Neutrophil (primary cell): ENCODE results near the gene NCOA5.

ENCODE experiments used
- H3K27ac ChIP-seq: fragments of 200-600 bp; sonication (generic); 2 replicates; pipeline ENCODE4 v1.5.1; 2016; ENCODE audit warnings: mild to moderate bottlenecking, moderate library complexity
- H3K27me3 ChIP-seq: fragments of 200-600 bp; sonication (generic); 2 replicates; pipeline ENCODE4 v1.6.0; 2016; ENCODE audit warnings: mild to moderate bottlenecking
- H3K36me3 ChIP-seq: fragments of 200-600 bp; sonication (generic); 2 replicates; pipeline ENCODE4 v1.5.1; 2017
- H3K4me1 ChIP-seq, 2 experiments: fragments of 200-600 bp in 1 of 2; sonication (generic) in 1 of 2; 1 replicate in 1 of 2; 2 replicates in 1 of 2; pipeline versions ENCODE4 v1.5.1 to v1.6.1; 2013 to 2016; ENCODE audit warnings: low read depth in 1 of 2, low read length in 1 of 2, mild to moderate bottlenecking in 1 of 2, moderate library complexity in 1 of 2; ENCODE audit not compliant: control insufficient read depth in 1 of 2, insufficient read depth in 1 of 2
- H3K4me3 ChIP-seq, 2 experiments: fragments of 200-600 bp in 1 of 2; sonication (generic) in 1 of 2; 1 replicate in 1 of 2; 2 replicates in 1 of 2; pipeline ENCODE4 v1.5.1; 2013 to 2016; ENCODE audit warnings: low read depth in 1 of 2, low read length in 1 of 2, mild to moderate bottlenecking in 1 of 2, moderate library complexity in 1 of 2
- H3K9me3 ChIP-seq: fragments of 200-600 bp; sonication (generic); 2 replicates; pipeline ENCODE4 v1.5.1; 2016
- TF ChIP-seq, protein P1 (sequence below): fragments of 200-600 bp; sonication (generic); IDR thresholded peaks from 2 replicates; pipeline ENCODE4 v1.5.1; 2016; ENCODE audit warnings: antibody characterized with exemption

The NCOA5 gene

GRCh38 chr20:46073443-46073842, 16.3 kb downstream of the NCOA5 start:
- Histone ChIP-seq H3K4me3 (no peak overlapping the region), H3K27ac (no peak overlapping the region), H3K27me3 (no peaks in the 10 kb centered on the region), H3K9me3 (no peaks in the 10 kb centered on the region), H3K4me1 (no peaks in the 10 kb centered on the region), H3K36me3 (peaks cover 54% of the 10 kb centered on the region)
- TF ChIP-seq, protein P1, sequence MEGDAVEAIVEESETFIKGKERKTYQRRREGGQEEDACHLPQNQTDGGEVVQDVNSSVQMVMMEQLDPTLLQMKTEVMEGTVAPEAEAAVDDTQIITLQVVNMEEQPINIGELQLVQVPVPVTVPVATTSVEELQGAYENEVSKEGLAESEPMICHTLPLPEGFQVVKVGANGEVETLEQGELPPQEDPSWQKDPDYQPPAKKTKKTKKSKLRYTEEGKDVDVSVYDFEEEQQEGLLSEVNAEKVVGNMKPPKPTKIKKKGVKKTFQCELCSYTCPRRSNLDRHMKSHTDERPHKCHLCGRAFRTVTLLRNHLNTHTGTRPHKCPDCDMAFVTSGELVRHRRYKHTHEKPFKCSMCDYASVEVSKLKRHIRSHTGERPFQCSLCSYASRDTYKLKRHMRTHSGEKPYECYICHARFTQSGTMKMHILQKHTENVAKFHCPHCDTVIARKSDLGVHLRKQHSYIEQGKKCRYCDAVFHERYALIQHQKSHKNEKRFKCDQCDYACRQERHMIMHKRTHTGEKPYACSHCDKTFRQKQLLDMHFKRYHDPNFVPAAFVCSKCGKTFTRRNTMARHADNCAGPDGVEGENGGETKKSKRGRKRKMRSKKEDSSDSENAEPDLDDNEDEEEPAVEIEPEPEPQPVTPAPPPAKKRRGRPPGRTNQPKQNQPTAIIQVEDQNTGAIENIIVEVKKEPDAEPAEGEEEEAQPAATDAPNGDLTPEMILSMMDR = no peak

DNA sequence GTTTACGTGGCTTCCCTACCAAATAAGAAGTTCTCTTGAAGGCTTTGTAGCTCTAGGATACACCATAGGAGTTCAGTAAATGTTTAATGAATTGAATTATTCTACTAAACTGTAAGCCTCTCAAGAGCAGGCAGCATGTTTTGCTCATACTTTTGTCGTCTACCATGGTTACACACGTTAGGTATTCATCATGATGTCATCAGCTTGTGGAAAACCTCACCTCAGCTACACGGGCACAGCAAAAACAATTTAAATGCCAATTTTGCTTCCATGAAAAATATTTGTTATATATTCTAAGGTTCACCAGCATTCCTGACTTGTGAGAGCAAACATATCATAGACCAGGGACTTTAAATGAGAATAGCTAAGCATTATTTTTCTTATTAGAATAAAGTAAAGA, 16.7 kb downstream of the NCOA5 start:
- no peaks in the 10 kb centered on the region for H3K27me3 ChIP-seq
- H3K27ac ChIP-seq = no peak overlapping the region
- no peaks in the 10 kb centered on the region for H3K4me1 ChIP-seq
- no peaks in the 10 kb centered on the region for H3K9me3 ChIP-seq
- TF ChIP-seq, protein P1 = no peak
- H3K4me3 ChIP-seq = no peak overlapping the region
- H3K36me3 ChIP-seq = peaks cover 54% of the 10 kb centered on the region

DNA sequence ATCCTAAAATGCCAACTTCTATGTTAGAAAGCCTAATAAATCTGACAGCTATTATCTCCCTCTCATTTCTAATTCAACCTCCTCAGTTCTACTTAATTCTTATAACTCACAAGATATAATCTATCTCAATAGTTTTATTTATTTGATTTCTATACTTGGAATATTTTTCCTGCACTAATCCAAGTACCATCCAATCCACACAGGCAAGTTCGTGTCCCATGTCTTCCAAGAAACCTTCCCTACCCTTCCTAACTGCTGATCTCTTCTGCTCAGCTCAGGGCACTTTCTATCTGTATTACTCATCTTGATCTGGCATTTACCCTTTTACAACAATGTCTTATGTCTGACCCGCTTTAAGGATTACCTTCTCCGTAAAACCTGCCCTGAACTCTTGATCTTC, 18.2 kb downstream of the NCOA5 start:
- Histone ChIP-seq H3K27ac (no peak overlapping the region), H3K36me3 (peaks cover 54% of the 10 kb centered on the region)

GRCh38 chr20:46070215-46070900, 19.4 kb downstream of the NCOA5 start:
- H3K4me3 ChIP-seq = no peak overlapping the region
- no peaks in the 10 kb centered on the region for H3K27me3 ChIP-seq
- TF ChIP-seq, protein P1 = no peak
- H3K36me3 ChIP-seq = peaks cover 57% of the 10 kb centered on the region
- H3K9me3 ChIP-seq = no peaks in the 10 kb centered on the region
- H3K4me1 ChIP-seq = no peaks in the 10 kb centered on the region
- no peak overlapping the region for H3K27ac ChIP-seq

More for the DNA sequence above, 18.2 kb downstream of the NCOA5 start:
- Histone ChIP-seq H3K4me1 (no peaks in the 10 kb centered on the region), H3K4me3 (no peak overlapping the region), H3K9me3 (no peaks in the 10 kb centered on the region), H3K27me3 (no peaks in the 10 kb centered on the region)
- TF ChIP-seq, protein P1 = no peak

GRCh38 chr20:46065691-46066090, 24.1 kb downstream of the NCOA5 start:
- H3K36me3 ChIP-seq = peaks cover 90% of the 10 kb centered on the region
- no peaks in the 10 kb centered on the region for H3K9me3 ChIP-seq
- peaks cover 7 to 10% of the 10 kb centered on the region in 2 experiments for H3K4me1 ChIP-seq
- H3K27me3 ChIP-seq = no peaks in the 10 kb centered on the region
- H3K4me3 ChIP-seq = no peak overlapping the region
- TF ChIP-seq, protein P1 = no peak
- H3K27ac ChIP-seq = no peak overlapping the region
